Erythroblast (primary cell): Measurements from ENCODE around the gene ZNF219.

Experiments used
- GATA1 ChIP-seq: IDR thresholded peaks from 2 replicates; pipeline ENCODE4 v1.6.1; 2011; ENCODE audit warnings: low read depth, mild to moderate bottlenecking, control low read depth, low read length, moderate library complexity
- POLR2A ChIP-seq: IDR thresholded peaks from 2 replicates; pipeline ENCODE4 v1.6.1; 2011; ENCODE audit warnings: mild to moderate bottlenecking, low read length

GRCh38 chr14:21098076-21098891 lies at the start of gene ZNF219:
- TF ChIP-seq POLR2A = no peak
- no peak for TF ChIP-seq GATA1
